ENCODE results near the gene FGF18.
A peak's percentile ranks its signal among the peaks of the same experiment; 100 is the strongest.

FGF18 gene

DNA sequence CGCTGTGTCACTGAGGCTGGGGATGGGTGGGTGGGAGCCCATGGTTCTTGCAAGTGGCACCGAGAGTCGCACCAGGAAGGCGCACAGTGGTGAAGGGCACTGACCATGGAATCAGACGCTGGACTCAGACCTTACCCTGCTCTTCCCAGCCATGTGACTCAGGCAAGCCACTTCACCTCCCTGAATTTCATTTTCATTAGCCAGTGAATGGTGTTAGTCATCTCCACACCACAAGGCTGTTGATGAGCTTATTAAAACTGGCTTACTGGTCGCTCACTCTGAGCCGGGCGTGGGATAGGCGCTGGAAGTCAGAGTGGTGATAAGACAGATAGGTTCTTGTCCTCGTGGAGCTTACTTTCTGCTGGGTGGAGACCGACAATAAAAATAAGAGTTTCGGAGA is 25.1 kb downstream of the FGF18 start:
- no peak for DNase-seq (ENCODE audit: low read depth)
- no peak overlapping the region for H3K4me3 ChIP-seq (ENCODE audit: control insufficient read depth, low read depth, low read length)
- TF ChIP-seq, protein P1, sequence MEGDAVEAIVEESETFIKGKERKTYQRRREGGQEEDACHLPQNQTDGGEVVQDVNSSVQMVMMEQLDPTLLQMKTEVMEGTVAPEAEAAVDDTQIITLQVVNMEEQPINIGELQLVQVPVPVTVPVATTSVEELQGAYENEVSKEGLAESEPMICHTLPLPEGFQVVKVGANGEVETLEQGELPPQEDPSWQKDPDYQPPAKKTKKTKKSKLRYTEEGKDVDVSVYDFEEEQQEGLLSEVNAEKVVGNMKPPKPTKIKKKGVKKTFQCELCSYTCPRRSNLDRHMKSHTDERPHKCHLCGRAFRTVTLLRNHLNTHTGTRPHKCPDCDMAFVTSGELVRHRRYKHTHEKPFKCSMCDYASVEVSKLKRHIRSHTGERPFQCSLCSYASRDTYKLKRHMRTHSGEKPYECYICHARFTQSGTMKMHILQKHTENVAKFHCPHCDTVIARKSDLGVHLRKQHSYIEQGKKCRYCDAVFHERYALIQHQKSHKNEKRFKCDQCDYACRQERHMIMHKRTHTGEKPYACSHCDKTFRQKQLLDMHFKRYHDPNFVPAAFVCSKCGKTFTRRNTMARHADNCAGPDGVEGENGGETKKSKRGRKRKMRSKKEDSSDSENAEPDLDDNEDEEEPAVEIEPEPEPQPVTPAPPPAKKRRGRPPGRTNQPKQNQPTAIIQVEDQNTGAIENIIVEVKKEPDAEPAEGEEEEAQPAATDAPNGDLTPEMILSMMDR (IDR thresholded peaks at IDR 0.05; ENCODE audit: control insufficient read depth, insufficient read depth, low read depth, low read length, missing control alignments): no peak

DNA sequence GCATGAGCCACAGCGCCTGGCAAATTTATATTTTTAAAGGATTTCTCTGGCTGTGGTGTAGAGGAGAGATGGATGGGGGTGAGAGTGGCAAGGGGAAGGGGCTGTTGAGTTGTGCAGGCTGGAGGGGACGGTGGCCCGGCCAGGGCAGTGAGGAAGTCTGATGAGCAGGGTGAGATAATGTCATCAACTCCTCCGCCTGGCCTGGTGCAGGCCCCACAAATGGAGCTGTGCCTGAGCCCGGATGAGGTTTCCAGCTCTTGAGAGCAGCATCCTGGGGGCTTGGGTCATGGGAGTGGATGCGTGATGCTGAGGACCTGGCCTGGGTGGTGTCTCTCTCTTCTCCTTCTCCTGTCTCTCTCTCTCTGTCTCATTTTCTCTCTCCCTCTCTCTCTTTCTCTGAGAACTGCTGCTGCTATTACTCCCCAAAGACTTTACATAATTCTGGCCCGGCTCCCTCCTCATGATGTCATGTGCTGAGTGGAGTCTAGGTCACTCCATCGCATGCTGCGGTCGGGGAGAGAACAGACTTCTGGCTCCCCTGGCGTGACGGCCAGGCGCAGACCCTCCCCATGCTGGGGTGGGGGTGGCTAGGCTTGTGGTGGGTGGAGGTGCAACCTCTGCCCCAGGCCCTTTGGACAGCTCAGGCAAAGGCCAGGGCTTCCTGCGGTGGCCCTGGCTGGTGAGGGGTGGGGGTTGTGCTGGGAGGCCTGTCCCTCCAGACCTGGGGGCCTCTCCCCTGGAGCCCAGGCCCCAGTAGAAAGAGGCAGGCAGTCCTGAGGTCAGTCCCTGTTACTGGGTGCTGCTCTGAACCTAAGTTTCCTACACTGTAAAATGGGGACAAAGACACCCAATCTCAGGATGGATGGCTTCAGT is 26.4 kb downstream of the FGF18 start:
- TF ChIP-seq, protein P1 (IDR thresholded peaks at IDR 0.05; ENCODE audit: control insufficient read depth, insufficient read depth, low read depth, low read length, missing control alignments): no peak
- peak; percentile 32 for DNase-seq (ENCODE audit: low read depth)
- no peak overlapping the region for H3K4me3 ChIP-seq (ENCODE audit: control insufficient read depth, low read depth, low read length)

- TF ChIP-seq, protein P1 (IDR thresholded peaks at IDR 0.05; ENCODE audit: control insufficient read depth, insufficient read depth, low read depth, low read length, missing control alignments): no peak
- no peak for DNase-seq (ENCODE audit: low read depth)
- no peak overlapping the region for H3K4me3 ChIP-seq (ENCODE audit: control insufficient read depth, low read depth, low read length)
Observed at GRCh38 chr5:171447226-171447625, 27.8 kb downstream of the FGF18 start.

DNA sequence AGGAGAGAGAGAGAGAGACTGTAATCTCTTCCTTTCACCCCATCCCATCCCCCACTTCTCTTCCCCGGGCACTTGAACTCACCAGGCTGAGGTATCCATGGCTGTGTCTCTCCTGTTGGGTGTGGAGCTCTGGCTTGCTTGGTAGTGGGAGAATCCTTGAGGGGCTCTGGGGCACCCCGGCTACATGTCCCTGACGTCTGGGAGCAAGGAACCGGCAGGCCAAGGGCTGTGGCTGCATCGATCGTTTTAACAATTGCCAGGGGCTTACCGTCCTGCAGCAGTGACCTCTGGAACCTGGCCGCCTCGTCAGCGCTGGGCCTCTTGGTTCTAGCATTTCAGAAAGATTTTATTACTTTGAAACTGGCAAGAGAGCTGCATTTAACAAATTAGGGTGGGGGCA is 30.0 kb downstream of the FGF18 start:
- TF ChIP-seq, protein P1 (IDR thresholded peaks at IDR 0.05; ENCODE audit: control insufficient read depth, insufficient read depth, low read depth, low read length, missing control alignments): no peak
- no peak overlapping the region for H3K4me3 ChIP-seq (ENCODE audit: control insufficient read depth, low read depth, low read length)
- DNase-seq (ENCODE audit: low read depth): no peak

DNA sequence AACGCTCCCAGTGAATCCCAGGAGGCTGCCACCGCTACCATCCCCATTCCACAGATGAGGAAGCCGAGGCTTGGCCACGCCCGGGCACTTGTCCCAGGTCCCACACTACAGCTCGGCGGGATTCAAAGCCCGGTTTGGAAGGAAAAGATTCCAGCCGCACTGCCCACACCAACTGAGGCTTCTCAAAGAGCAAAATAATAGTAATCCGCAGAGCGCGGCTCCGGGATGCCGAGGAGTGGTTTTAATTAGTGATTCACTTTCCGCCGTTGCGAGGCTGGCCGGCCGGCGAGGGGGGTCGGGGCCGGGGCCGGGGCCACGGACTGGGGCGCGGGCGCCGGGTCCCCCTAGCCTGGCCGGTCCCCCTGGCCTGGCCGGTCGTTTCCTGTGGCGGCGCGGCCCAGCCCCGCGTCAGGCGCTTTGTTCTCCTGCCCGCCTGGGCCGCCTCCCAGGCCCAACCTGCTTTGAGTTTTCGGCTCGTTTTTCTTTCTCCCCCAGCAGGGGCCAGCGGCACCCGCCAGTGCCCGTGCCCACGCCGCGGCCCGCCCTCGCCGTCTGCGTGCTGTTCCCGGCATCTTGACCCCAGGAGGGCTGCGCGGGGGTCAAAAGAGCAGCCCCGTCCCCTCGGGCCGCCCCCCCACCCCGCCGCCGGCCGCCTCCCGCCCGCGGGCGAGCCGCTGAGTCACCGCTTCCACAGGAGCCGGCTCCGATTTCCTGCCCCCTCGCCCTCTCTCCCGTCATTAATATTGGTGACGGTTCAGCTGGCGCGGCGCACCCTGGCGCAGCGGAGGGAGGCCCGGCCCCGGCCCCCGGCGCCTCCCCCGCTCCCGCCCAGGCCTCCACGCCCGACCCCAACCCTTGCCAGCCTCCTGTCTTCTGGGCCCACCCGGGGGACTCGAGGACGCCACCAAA is 31.2 kb downstream of the FGF18 start:
- peak overlapping the region; percentile 26 for H3K4me3 ChIP-seq (ENCODE audit: control insufficient read depth, low read depth, low read length)
- peak; percentile 49 for DNase-seq (ENCODE audit: low read depth)
- TF ChIP-seq, protein P1 (IDR thresholded peaks at IDR 0.05; ENCODE audit: control insufficient read depth, insufficient read depth, low read depth, low read length, missing control alignments): no peak

- peak overlapping the region; percentile 15 for H3K4me3 ChIP-seq (ENCODE audit: control insufficient read depth, low read depth, low read length)
- DNase-seq (ENCODE audit: low read depth): no peak
- TF ChIP-seq, protein P1 (IDR thresholded peaks at IDR 0.05; ENCODE audit: control insufficient read depth, insufficient read depth, low read depth, low read length, missing control alignments): no peak
Observed at GRCh38 chr5:171451421-171451820, 32.0 kb downstream of the FGF18 start.
